GM21717 (cell line): ENCODE data around the gene DLL1.
"Not testable (repeated sequence)": the region's sequence is repeated elsewhere in the genome, so short reads cannot be mapped to it uniquely, and the experiment has no call there.

Experiments
- ATAC-seq: cut with Tn5 transposase; IDR thresholded peaks from one replicate; pipeline ENCODE4 v1.9.1; 2021; ENCODE audit warnings: mild to moderate bottlenecking, moderate library complexity; ENCODE audit not compliant: unreplicated experiment

DLL1 gene

DNA sequence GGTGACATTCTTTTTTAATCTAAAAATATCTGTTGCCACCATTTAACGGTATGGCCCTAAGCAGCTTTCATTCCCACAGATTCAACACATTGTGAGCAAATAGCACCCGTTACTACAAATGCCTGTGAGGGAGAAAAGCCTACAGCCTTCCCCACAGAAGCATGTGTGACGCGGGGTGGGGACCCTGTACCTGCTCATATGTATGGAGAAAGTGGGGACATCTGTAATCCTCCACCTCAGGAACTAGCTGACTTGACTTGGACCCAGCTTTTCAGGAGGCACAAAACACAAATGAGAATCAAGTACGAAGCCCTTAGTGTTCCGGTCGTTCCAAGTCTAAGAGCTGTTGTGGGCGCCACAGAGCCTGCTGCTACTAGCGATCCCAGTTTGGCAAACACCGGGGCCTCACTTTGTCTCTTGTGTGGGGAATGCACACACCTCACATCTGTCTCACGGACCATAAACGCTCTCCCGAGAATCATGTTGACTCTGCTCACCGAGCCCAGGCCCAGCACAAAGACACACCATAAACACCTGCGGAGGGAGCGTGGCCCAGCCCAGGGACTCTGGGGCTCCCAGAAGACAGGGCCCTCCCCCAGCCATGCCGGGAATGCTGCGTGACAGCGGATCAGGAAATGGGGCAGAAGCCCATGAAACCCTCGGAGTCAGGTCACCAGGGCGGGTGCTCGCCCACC is 21.6 kb downstream of the DLL1 start:
- ATAC-seq = no peak

DNA sequence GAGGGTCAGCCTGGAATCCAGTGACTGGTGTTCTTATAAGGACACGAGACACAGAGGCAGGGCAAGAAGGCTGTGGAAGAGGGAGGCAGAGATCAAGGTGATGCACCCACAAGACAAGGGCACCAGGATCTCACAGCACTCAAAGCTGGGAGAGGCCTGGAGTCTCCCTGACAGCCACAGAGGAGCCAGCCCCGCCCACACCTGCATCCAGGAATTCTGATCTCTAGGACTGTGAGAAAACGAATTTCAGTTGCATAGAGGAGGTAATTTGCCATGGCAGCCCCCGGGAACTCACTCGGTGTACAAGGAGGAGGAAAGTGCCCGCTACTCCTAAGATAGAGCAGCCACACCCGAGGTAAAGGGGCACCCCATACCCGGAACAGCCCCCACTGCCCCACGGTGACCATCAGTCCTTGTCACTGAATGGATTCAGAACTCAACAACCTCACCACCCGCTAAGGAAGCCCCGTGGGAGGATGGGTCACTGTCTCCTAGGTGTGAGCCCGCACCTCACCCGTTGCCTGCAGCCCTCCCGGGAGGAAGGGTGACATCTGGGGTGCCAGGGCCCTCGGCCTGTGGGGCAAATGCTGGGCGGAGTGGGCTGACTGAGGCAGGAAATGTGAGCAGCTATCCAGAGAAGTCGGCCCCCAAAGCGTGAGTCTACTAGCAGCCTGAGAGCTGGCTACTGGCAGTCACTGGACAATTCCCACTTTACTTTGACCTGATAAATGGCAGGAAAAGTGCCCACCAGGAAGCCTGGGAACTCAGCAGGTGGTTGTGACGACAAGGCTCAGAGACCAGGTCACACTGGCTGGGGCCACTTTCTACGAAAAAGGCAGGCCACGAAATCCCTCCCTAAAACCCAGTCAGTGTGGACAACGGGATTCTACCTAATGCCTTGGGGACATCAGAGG is 22.4 kb downstream of the DLL1 start:
- no peak for ATAC-seq

DNA sequence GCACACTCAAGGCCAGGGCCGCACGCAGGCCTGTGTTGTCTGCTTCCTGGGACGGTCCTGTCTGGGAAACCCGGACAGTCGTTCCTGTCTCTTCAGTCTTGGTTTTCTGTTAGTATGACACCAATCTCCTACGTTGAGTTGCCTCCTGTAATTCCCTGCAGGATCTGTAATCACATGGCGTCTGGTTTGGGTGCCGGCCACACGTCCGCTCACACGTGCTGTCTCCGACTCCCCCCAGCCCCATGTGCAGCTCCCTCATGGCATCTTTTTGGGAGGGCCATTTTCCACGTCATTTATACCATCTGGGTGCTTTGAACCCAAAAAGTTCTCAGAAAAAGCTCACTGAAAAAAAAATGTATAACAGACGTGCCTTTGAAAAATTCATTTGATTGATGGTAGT is 23.2 kb downstream of the DLL1 start:
- ATAC-seq = no peak

DNA sequence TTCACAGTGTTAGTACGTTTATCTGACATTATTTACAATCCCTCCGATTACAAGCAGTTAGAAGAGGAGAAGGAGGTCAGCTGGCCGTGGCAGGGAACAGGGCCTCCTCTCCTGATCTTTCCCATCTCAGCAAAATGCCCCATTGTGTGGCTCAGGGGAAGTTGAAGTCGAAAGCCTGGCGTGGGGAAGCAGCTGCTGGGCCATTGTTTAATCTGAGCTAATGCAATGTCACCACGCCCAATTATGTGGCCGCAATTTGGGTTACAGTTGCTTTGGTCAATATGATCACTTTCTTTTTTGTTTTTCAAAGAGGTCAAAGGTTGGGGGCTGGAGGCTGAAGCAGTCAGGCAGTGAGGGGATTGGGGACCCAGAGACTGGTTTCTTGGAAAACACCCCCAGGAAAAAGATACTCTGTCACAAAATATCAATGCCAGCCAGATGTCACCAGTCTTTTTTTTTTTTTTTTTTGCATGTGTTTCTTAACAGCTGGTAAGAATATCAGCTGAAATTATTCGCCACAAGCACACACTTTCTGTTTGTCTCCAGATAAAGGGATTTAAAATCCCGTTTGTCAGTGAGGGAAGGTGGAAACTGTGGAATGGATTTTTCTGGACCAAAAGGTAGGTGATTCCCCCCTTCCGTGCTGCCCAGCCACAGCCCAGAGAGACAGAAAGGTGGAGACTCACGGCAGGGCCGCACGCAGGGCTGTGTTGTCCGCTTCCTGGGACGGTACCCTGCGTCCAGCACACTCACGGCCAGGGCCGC is 24.6 kb downstream of the DLL1 start:
- ATAC-seq = no peak

DNA sequence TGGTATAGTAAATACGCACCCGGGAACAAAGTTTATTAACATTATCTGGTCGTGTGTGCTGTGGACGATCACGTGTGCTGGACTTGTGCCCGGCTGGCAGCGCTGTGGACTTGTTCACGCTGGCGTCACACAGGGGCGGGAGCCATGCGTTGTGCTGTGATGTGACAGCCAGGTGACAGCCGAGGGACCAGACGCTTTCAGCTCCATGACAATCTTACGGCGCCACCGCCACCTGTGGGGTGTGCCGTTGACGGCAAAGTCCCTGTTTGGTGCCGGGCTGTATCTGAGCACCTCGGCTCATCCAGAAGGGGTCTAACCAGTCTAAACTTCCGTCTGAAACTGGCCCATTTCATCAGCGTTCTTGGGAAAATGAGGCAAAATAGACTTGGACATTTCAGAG is 25.2 kb downstream of the DLL1 start:
- ATAC-seq = no peak

DNA sequence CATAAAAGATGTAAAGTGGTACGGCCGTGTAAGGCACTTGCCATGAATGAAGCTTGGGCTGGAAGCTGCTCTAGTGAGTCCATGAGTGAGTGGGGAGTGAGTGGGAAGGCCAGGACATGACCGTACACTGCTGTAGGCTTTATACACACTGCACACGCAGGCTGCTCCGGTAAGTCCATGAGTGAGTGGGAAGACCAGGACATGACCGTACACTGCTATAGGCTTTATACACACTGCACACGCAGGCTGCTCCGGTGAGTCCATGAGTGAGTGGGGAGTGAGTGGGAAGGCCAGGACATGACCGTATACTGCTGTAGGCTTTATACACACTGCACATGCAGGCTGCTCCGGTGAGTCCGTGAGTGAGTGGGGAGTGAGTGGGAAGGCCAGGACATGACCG is 26.2 kb downstream of the DLL1 start:
- not testable (repeated sequence) for ATAC-seq

DNA sequence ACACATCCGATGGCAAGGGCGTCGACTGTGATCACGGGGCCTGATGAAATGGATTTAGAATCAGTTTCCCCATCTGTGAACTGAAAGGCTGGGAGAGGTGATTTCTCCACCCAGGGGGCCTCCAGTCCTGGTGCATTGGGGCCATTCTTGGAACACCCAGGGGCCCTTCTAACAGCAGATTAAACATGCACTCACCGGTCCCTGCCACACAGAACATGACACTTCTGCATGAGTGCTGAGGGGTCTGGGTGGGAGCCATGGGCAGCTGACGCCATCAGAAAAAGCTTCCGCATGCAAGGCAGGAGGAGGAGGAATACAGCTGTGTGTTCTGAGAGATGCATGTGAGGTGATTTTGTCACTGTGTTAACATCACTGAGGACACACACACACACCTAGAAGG is 26.8 kb downstream of the DLL1 start:
- no peak for ATAC-seq

DNA sequence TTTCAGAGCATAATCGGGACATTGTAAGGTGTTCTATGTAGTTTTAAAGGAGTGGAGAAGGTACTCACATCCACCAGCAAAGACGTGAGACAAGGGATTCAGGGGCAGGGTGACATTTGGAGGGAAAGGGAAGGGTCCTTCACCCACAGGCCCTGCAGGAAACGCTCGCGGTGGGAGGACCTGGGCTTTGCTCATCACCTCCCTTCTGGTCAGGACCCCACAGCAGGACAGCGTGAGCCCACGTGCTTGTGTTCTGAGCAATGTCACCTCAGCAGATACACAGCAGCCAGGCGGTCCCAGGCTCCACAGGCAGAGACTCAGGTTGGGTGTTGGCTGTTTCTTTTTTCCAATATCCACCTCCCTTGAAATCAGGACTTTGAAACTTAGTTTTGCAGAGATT is 27.5 kb downstream of the DLL1 start:
- no peak for ATAC-seq

DNA sequence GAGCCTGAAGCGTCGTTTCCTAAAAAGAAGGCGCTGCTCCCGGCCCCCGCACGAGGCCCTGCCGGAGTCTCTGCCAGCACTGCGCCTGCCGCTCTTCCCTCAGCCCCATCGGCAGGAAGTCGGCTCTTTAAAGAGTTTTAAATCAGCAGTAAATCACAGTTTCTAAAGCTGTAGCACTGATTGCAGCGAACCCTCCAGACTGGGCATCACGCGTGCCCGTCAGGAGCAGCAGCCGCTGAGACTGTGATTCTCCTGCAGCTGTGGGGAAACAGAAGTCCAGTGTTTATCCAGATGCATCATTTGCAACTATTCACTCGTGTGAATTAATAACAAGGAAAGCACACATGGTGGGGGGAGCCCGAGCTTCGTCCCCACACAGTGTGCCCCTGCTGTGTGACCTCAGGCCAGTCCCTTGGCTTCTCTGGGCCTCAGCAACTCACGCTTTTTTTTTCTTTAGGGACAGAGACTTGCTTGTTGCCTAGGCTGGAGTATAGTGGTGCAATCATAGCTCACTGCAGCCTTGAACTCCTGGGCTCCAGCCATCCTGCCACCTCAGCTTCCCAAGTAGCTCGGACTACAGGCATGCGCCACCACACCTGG is 28.3 kb downstream of the DLL1 start:
- no peak for ATAC-seq

DNA sequence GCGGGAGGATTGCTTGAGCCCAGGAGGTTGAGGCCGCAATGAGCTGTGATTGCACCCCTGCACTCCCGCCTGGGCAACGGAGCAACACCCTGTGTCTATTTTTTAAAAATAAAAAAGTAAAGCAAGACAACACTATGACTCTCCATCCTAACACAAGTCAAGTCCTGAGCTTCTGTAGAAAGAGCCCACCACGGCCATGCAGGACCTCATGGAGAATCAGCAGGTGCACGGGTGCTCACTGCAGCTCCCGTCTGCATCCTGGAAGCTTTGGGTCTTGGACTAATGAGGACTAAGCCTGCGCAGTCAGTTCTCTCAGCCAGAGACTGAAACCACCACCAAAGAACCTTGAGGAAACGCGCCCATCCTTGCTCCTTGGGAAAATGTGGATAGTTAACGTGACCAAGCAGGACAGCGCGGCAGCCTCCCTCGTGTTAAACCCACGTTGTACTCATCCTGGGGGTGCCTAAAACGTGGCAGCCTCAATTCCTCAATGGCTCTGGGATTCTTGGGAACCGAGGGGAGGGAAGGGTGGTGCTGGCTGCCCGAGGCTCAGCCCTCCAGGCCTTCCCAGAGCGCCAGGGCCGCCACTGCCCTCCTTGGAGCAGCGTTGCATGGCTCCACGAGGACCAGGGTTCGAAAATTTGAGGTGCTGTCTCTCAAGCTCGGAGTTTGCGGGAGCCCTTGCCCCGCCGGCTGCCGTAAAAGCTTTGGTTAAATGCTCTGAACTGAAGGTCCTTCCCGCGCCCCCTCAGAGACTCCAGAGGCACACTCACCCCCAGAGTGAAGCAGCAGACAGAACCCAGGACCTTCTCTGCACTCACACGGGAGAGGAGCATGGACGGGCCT is 29.0 kb downstream of the DLL1 start:
- no peak for ATAC-seq

DNA sequence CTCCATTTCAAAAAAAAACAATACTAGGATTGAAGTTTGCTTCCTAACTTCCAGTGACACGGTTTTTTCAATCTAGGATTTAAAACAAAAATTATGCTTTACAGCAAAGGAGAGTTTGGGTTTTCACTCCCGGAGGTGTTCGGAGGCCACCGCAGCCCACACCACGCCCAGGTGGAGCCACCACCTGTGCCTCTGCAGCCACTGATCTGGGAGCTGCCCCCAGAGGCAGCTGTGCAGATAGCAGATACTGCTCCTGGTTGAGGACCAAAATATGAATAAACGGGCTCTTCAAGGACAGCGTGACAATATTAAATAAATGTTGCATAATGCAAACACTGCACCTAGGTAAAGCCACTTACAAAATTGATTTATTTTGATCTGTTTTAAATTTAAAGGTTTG is 30.2 kb downstream of the DLL1 start:
- no peak for ATAC-seq

DNA sequence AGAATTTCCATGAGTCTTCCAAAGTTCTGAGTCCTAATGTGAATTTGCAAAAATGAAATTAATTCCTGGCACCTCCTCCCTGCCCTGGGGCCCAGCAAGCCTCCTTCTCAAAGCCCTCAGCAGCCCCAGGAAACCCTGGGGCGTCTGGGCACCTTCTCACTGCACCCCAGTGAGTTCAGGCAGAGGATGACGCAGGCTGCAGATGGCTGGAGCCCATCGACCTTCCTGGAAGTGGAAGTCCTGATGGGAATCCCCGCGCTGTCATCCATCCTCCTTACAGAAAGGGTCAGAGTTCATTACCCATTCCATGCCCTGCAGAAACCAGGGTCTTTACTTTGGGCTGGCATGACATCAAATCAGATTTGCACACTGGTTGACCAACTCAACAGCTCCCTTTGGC is 31.6 kb downstream of the DLL1 start:
- ATAC-seq = no peak

DNA sequence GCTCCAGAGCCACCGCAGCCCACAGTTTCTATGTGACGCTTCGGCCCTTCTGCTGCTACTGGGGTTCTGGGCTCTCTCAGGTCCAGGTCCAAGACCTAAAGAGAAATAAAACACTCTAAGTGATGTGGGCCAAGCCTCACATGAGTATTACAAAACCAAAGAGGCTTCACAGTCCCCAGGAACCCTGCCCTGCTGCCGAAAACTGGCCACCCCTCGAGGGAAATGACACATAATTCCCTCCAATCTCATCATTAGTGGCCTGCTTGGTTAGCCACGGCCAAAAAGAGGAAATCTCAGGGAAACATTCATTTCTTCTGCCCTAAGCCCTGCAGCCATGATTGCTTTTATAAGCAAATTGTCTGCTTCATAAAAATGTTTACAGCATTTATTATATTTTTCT is 32.5 kb downstream of the DLL1 start:
- ATAC-seq = no peak

DNA sequence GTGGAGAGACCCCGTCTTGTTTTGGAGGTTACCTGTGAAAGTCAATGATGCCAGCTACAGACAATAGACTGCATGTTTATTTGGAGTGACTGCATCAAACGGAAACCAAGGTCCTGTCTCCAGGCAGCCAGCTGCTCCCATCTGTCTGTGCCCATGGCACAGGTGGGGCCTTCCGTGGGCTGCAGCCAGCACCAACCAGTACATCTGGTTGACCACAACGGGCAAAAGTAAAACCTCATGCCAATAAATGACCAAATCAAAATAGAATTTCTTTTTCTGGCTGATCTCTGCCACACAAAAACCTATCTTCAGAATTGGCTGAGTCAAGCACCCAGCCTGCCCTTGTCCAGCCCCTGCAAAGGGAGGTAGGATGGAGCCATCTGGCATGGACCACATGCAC is 33.5 kb downstream of the DLL1 start:
- no peak for ATAC-seq

DNA sequence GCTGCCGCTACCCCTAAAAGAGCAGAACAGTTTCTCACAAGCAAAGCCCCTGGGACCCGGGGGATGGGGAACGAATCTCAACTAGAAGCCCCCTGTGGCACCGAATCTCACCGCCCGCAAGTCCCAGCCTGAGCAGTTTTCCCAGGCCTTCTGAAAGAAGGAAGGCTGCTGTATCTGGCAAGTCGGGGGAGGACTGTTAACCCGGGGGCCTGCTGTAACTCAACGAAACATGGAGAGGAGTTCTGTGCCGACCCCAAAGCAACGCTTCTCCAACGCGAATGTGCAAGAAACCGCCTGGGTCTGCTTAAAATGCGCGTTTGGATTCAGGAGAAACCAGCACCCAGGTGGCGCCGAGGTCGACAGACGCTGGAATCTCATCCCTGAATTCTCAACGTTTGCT is 34.2 kb downstream of the DLL1 start:
- ATAC-seq = no peak

DNA sequence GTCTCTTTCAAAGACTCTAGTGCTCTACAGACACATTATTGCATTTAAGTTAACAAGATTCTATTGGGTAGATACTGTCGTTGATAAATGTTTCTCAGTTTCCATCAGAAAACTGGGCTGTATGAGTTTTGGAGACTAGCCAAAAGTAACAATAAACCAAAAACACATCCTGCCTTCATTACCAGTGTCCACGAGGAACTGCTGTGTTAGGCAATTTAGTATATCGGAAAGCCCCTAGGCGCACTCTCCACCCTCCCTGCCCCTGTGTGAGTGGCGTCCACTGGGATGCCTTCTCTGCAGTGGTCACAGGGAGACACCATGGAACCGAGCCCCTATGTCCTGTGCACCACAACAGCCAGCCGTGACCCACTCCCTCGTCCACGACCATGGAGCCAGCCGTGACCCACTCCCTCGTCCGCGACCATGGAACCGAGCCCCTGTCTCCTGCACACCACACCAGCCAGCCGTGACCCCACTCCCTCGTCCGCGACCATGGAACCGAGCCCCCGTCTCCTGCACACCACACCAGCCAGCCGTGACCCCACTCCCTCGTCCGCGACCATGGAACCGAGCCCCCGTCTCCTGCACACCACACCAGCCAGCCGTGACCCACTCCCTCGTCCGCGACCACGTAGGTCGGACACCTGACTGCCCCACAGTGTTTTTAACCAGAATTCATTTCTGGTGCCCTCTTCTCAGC is 35.3 kb downstream of the DLL1 start:
- ATAC-seq = no peak

DNA sequence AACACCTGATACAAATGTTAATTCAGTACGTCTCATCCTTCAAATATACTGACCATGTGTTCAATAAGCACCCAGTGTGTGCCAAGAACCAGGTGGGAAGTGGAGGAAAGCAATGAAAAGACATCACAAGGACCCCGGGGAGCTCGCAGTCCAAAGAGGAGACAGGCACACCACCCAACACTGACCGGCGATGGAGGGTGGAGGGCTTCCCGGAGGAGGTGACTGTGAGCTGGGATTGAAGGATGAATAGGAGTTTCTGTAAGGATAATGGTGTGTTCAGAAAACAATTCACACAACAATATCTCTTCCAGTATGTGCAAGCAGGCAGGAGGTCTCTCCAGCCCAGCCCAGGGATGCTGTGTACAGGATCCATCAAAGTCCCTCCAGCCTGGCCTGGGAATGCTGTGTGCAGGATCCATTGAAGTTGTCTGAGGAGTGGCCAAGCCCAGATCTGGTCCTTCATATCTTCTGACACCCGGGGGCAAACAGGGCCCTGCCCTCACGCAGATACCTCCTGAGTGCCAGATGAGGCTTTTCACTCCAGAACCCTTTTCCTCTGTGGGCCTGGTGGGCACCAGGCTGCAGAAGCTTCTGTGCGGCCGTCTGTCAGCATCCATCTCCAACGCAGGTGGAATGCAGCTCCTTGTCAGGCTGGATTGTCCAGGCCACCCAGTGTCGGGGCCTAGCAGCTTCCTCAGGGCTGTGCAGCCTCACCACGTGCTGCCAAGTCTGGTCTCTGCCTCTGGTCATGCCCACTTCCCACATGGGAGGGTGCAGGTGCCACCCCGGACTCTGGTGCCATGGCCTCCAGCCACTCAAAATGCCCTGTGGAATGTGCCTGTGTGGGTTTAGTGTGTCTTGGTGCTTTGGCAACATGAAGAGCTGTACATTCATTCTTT is 36.3 kb downstream of the DLL1 start:
- no peak for ATAC-seq

DNA sequence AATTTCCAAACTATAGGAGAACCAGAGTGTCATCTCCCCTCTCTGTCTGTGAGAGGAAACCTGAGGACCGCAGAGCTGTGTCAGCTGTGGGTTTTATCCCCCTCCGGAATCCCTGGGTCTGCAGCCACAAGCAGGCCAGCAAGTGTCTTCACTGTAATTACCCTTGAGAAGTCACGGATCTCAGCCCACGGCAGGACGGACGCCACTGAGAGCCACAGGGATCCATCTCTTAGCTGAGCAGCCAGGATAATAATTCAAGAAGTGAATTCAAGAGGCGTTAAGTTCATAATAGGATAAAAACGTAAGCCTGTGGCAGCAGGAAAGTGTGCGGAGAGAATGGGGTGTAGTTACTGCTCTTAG is 37.0 kb downstream of the DLL1 start:
- ATAC-seq = no peak
